ENCODE measurements around the gene SPINK13. TPM values are rescaled to one million over a fixed set of nuclear protein-coding genes. Genes with fewer than 3 reads are reported as not detected.
"Not testable (repeated sequence)": the region's sequence is repeated elsewhere in the genome, so short reads cannot be mapped to it uniquely, and the experiment has no call there.

SPINK13 gene
- total and polyA plus RNA-seq, 2 donors (not counting 1 experiment from before 2014, with no cell fraction given) = not detected

GRCh38 chr5:148267962-148268361 is 632 bp upstream of the SPINK13 start:
- Histone ChIP-seq H3K36me3 (ENCODE audit: control insufficient read depth, insufficient read depth, low read length) (no peaks in the 10 kb centered on the region), H3K4me1 (ENCODE audit: control insufficient read depth, extremely low read depth, insufficient read depth, low read length) (no peaks in the 10 kb centered on the region), H3K27ac (ENCODE audit: insufficient read depth, low read length) (no peak overlapping the region), H2AFZ (ENCODE audit: low read length) (no peak overlapping the region), H3K4me3 (replicated peaks in 1 of 4; ENCODE audit: control extremely low read depth in 1 of 4, insufficient read depth in 1 of 4, low read depth in 3 of 4, low read length in 4 of 4) (no peak overlapping the region), H3K4me2 (ENCODE audit: extremely low read depth, insufficient read depth, low read length) (no peak overlapping the region), H3K9ac (ENCODE audit: insufficient read depth, low read length) (no peak overlapping the region), H3K27me3 (ENCODE audit: control insufficient read depth, insufficient read depth, low read length) (no peaks in the 10 kb centered on the region), H4K20me1 (ENCODE audit: control insufficient read depth, extremely low read depth, insufficient read depth, low read length) (no peaks in the 10 kb centered on the region), H3K79me2 (ENCODE audit: control insufficient read depth, insufficient read depth, low read length) (no peaks in the 10 kb centered on the region), H3K9me3 (ENCODE audit: control insufficient read depth, insufficient read depth, low read depth, low read length) (no peaks in the 10 kb centered on the region)
- no peak for DNase-seq (ENCODE audit: low read depth in 2 of 2)
- TF ChIP-seq EZH2 (IDR thresholded peaks at IDR 0.05; ENCODE audit: low read length, missing control alignments) (no peak), CTCF (conservative IDR thresholded peaks at IDR 0.05 in 1 of 2, IDR thresholded peaks at IDR 0.05 in 1 of 2; ENCODE audit: low read depth in 1 of 2, low read length in 2 of 2) (no peak)

- H3K4me2 ChIP-seq (ENCODE audit: extremely low read depth, insufficient read depth, low read length); DNase-seq (ENCODE audit: low read depth in 2 of 2); H3K27me3 ChIP-seq (ENCODE audit: control insufficient read depth, insufficient read depth, low read length); H2AFZ ChIP-seq (ENCODE audit: low read length); H3K27ac ChIP-seq (ENCODE audit: insufficient read depth, low read length); H3K4me1 ChIP-seq (ENCODE audit: control insufficient read depth, extremely low read depth, insufficient read depth, low read length); H3K4me3 ChIP-seq (replicated peaks in 1 of 4; ENCODE audit: control extremely low read depth in 1 of 4, insufficient read depth in 1 of 4, low read depth in 3 of 4, low read length in 4 of 4); H3K9ac ChIP-seq (ENCODE audit: insufficient read depth, low read length); H4K20me1 ChIP-seq (ENCODE audit: control insufficient read depth, extremely low read depth, insufficient read depth, low read length); H3K36me3 ChIP-seq (ENCODE audit: control insufficient read depth, insufficient read depth, low read length); H3K79me2 ChIP-seq (ENCODE audit: control insufficient read depth, insufficient read depth, low read length); H3K9me3 ChIP-seq (ENCODE audit: control insufficient read depth, insufficient read depth, low read depth, low read length): not testable (repeated sequence)
Measured at GRCh38 chr5:148275129-148275528, 6.5 kb downstream of the SPINK13 start.

- H3K79me2 ChIP-seq (ENCODE audit: control insufficient read depth, insufficient read depth, low read length); H3K4me1 ChIP-seq (ENCODE audit: control insufficient read depth, extremely low read depth, insufficient read depth, low read length); DNase-seq (ENCODE audit: low read depth in 2 of 2); H3K27me3 ChIP-seq (ENCODE audit: control insufficient read depth, insufficient read depth, low read length); H4K20me1 ChIP-seq (ENCODE audit: control insufficient read depth, extremely low read depth, insufficient read depth, low read length); H3K9ac ChIP-seq (ENCODE audit: insufficient read depth, low read length); H3K27ac ChIP-seq (ENCODE audit: insufficient read depth, low read length); H3K36me3 ChIP-seq (ENCODE audit: control insufficient read depth, insufficient read depth, low read length); H3K4me2 ChIP-seq (ENCODE audit: extremely low read depth, insufficient read depth, low read length); H3K9me3 ChIP-seq (ENCODE audit: control insufficient read depth, insufficient read depth, low read depth, low read length); H2AFZ ChIP-seq (ENCODE audit: low read length); H3K4me3 ChIP-seq (replicated peaks in 1 of 4; ENCODE audit: control extremely low read depth in 1 of 4, insufficient read depth in 1 of 4, low read depth in 3 of 4, low read length in 4 of 4): not testable (repeated sequence)
Measured at GRCh38 chr5:148280893-148281292, 12.3 kb downstream of the SPINK13 start.

- not testable (repeated sequence) for H3K4me1 ChIP-seq (ENCODE audit: control insufficient read depth, extremely low read depth, insufficient read depth, low read length); H3K4me3 ChIP-seq (replicated peaks in 1 of 4; ENCODE audit: control extremely low read depth in 1 of 4, insufficient read depth in 1 of 4, low read depth in 3 of 4, low read length in 4 of 4); H3K27ac ChIP-seq (ENCODE audit: insufficient read depth, low read length); H3K27me3 ChIP-seq (ENCODE audit: control insufficient read depth, insufficient read depth, low read length); H2AFZ ChIP-seq (ENCODE audit: low read length); H3K9me3 ChIP-seq (ENCODE audit: control insufficient read depth, insufficient read depth, low read depth, low read length); H4K20me1 ChIP-seq (ENCODE audit: control insufficient read depth, extremely low read depth, insufficient read depth, low read length); H3K79me2 ChIP-seq (ENCODE audit: control insufficient read depth, insufficient read depth, low read length); H3K4me2 ChIP-seq (ENCODE audit: extremely low read depth, insufficient read depth, low read length); H3K9ac ChIP-seq (ENCODE audit: insufficient read depth, low read length); DNase-seq (ENCODE audit: low read depth in 2 of 2); H3K36me3 ChIP-seq (ENCODE audit: control insufficient read depth, insufficient read depth, low read length)
Measured at GRCh38 chr5:148281336-148281735, 12.7 kb downstream of the SPINK13 start.
